SU-DHL-6 (cell line): ENCODE data around the gene CDRT15L2.
"Not testable (repeated sequence)": the region's sequence is repeated elsewhere in the genome, so short reads cannot be mapped to it uniquely, and the experiment has no call there.

ENCODE experiments used
- H2AFZ ChIP-seq: fragments of 200-600 bp; sonication (generic); 2 replicates; pipeline ENCODE4 v1.6.1; 2014; ENCODE audit warnings: low read depth, mild to moderate bottlenecking, moderate library complexity, mixed read lengths, antibody characterized with exemption, low read length; ENCODE audit not compliant: severe bottlenecking
- H3F3A ChIP-seq: fragments of 200-600 bp; shearing (Covaris generic); 2 replicates; pipeline ENCODE4 v1.6.0; 2016; ENCODE audit warnings: antibody characterized with exemption, mild to moderate bottlenecking; ENCODE audit not compliant: insufficient read depth
- H3K27ac ChIP-seq: fragments of 200-600 bp; sonication (generic); 2 replicates; pipeline ENCODE4 v1.5.1; 2016; ENCODE audit warnings: low read depth, mild to moderate bottlenecking, low read length, moderate library complexity, mixed read lengths
- H3K27me3 ChIP-seq: fragments of 200-600 bp; sonication (generic), shearing (Covaris generic); 2 replicates; pipeline ENCODE4 v1.6.0; 2014; ENCODE audit warnings: mild to moderate bottlenecking, low read length
- H3K36me3 ChIP-seq: fragments of 200-600 bp; sonication (generic); 2 replicates; pipeline ENCODE4 v1.6.1; 2014; ENCODE audit warnings: mild to moderate bottlenecking, low read length, mixed read lengths
- H3K4me2 ChIP-seq: fragments of 300-600, 200-600 bp; shearing (Covaris generic), sonication (generic); 2 replicates; pipeline ENCODE4 v1.6.0; 2014; ENCODE audit warnings: low read length, low read depth, mild to moderate bottlenecking; ENCODE audit not compliant: poor library complexity, severe bottlenecking
- H3K4me3 ChIP-seq: fragments of 200-600 bp; sonication (generic); 2 replicates; pipeline ENCODE4 v1.5.1; 2014; ENCODE audit warnings: antibody characterized with exemption, low read length, mild to moderate bottlenecking, mixed read lengths; ENCODE audit not compliant: insufficient read depth, poor library complexity, severe bottlenecking
- H3K79me2 ChIP-seq: fragments of 200-600 bp; sonication (generic); 2 replicates; pipeline ENCODE4 v1.6.1; 2014; ENCODE audit warnings: mild to moderate bottlenecking, low read length, moderate library complexity; ENCODE audit not compliant: insufficient read depth
- H3K9ac ChIP-seq: fragments of 200-600 bp; sonication (generic); 2 replicates; pipeline ENCODE4 v1.7.0; 2014; ENCODE audit warnings: mild to moderate bottlenecking, low read length
- H3K9me2 ChIP-seq: fragments of 200-600 bp; sonication (generic); replicated peaks from 2 replicates; pipeline ENCODE4 v1.6.1; 2014; ENCODE audit warnings: low read length; ENCODE audit not compliant: insufficient read depth
- H3K9me3 ChIP-seq: fragments of 200-600 bp; sonication (generic); 2 replicates; pipeline ENCODE4 v1.6.1; 2014; ENCODE audit warnings: low read length, mixed read lengths; ENCODE audit not compliant: insufficient read depth
- H4K20me1 ChIP-seq: fragments of 200-600 bp; sonication (generic); 2 replicates; pipeline ENCODE4 v1.6.1; 2014; ENCODE audit warnings: low read depth, mild to moderate bottlenecking, antibody characterized with exemption, low read length, moderate library complexity, mixed read lengths
- EZH2phosphoT487 ChIP-seq: fragments of 200-600 bp; sonication (generic), shearing (Covaris generic); conservative IDR thresholded peaks from 2 replicates; pipeline ENCODE4 v1.6.1; 2018; ENCODE audit warnings: mild to moderate bottlenecking, antibody characterized with exemption, low read length, moderate library complexity, mixed read lengths
- TF ChIP-seq, protein P1 (sequence below): fragments of 200-600 bp; sonication (generic); IDR thresholded peaks from one replicate; pipeline ENCODE4 v1.5.1; 2017; ENCODE audit warnings: antibody characterized with exemption, mild to moderate bottlenecking, low read length, moderate library complexity; ENCODE audit not compliant: insufficient read depth, poor library complexity, severe bottlenecking

The CDRT15L2 gene

DNA sequence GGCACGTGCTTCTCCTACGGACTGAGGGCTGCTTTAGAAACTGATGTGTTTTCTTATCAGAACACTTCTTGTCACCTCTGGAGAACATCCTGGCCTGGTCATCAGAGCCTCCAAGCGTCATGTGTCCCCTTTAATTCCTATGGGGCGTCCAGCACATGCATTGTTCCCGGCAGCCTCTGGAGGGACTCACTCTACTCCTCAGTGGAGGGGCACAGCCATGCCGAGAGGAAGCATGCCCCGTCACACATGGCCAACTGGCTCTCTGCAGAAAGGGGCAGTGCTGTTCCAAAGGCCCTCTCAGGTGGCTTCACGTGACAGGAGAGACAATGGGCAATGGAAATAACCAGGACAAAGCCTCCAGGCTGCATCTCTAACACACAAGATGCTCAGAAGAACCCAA, 31.8 kb downstream of the CDRT15L2 start:
- Histone ChIP-seq H3K9me2 (no peaks in the 10 kb centered on the region), H3K4me3 (no peak overlapping the region), H3K27me3 (no peaks in the 10 kb centered on the region), H3K9me3 (no peaks in the 10 kb centered on the region), H3K27ac (no peak overlapping the region), H3F3A (no peaks in the 10 kb centered on the region), H4K20me1 (no peaks in the 10 kb centered on the region), H3K79me2 (no peaks in the 10 kb centered on the region), H3K9ac (no peak overlapping the region), H2AFZ (no peak overlapping the region), H3K36me3 (no peaks in the 10 kb centered on the region), H3K4me2 (no peak overlapping the region)
- TF ChIP-seq, protein P1, sequence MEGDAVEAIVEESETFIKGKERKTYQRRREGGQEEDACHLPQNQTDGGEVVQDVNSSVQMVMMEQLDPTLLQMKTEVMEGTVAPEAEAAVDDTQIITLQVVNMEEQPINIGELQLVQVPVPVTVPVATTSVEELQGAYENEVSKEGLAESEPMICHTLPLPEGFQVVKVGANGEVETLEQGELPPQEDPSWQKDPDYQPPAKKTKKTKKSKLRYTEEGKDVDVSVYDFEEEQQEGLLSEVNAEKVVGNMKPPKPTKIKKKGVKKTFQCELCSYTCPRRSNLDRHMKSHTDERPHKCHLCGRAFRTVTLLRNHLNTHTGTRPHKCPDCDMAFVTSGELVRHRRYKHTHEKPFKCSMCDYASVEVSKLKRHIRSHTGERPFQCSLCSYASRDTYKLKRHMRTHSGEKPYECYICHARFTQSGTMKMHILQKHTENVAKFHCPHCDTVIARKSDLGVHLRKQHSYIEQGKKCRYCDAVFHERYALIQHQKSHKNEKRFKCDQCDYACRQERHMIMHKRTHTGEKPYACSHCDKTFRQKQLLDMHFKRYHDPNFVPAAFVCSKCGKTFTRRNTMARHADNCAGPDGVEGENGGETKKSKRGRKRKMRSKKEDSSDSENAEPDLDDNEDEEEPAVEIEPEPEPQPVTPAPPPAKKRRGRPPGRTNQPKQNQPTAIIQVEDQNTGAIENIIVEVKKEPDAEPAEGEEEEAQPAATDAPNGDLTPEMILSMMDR, result no peak
- no peak for TF ChIP-seq EZH2phosphoT487

DNA sequence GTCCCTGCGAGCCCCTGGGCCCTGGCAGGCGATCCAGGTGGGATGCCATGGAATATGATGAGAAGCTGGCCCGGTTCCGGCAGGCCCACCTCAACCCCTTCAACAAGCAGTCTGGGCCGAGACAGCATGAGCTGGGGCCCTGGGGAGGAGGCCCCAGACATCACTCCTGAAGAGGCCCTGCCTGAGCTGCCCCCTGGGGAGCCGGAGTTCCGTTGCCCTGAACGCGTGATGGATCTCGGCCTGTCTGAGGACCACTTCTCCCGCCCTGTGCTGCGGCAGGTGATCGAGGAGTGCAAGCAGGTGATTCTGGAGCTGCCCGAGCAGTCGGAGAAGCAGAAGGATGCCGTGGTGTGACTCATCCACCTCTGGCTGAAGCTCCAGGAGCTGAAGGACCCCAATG, 33.1 kb downstream of the CDRT15L2 start:
- Histone ChIP-seq H3K4me2 (no peak overlapping the region), H3F3A (no peaks in the 10 kb centered on the region), H3K27me3 (no peaks in the 10 kb centered on the region), H3K79me2 (no peaks in the 10 kb centered on the region), H2AFZ (no peak overlapping the region), H3K9me3 (no peaks in the 10 kb centered on the region), H4K20me1 (no peaks in the 10 kb centered on the region), H3K36me3 (no peaks in the 10 kb centered on the region), H3K9ac (no peak overlapping the region), H3K4me3 (no peak overlapping the region), H3K27ac (no peak overlapping the region), H3K9me2 (no peaks in the 10 kb centered on the region)
- TF ChIP-seq, protein P1, result no peak
- no peak for TF ChIP-seq EZH2phosphoT487

DNA sequence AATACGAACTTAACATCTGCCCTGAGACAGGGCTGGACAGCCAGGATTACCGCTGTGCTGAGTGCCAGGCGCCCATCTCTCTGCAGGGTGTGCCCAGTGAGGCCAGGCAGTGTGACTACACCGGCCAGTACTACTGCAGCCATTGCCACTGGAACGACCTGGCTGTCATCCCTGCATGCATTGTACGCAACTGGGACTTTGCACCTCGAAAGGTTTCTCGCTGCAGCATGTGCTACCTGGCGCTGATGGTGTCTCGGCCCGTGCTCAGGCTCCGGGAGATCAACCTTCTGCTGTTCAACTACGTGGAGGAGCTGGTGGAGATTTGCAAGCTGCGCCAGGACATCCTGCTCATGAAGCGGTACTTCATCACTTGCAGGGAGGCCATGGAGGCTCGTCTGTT, 33.7 kb downstream of the CDRT15L2 start:
- Histone ChIP-seq H3F3A (no peaks in the 10 kb centered on the region), H3K9me2 (no peaks in the 10 kb centered on the region), H3K36me3 (no peaks in the 10 kb centered on the region), H2AFZ (no peak overlapping the region), H3K4me2 (no peak overlapping the region), H3K4me3 (no peak overlapping the region), H3K9me3 (no peaks in the 10 kb centered on the region), H3K9ac (no peak overlapping the region), H4K20me1 (no peaks in the 10 kb centered on the region), H3K79me2 (no peaks in the 10 kb centered on the region), H3K27ac (no peak overlapping the region), H3K27me3 (no peaks in the 10 kb centered on the region)
- TF ChIP-seq, protein P1, result no peak
- no peak for TF ChIP-seq EZH2phosphoT487

DNA sequence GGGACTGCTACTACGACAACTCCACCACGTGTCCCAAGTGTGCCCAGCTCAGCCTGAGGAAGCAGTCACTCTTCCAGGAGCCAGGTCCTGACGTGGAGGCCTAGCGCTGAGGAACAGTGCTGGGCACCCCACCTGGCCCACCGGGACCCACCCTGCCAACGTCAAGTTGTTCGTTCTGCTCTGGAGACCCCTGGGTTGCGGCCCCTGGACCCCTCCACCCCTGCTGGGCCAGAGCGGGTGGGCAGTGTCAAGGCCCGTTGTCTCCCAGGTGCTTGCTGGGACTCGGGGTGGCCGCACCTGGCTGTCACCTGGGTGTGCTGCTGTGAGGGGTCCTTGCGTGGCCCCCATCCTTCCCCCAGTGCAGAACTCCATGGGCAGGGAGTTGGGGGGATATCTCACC, 34.4 kb downstream of the CDRT15L2 start:
- no peaks in the 10 kb centered on the region for H3K79me2 ChIP-seq
- H3F3A ChIP-seq, result no peaks in the 10 kb centered on the region
- H3K36me3 ChIP-seq, result no peaks in the 10 kb centered on the region
- H3K27ac ChIP-seq, result no peak overlapping the region
- H4K20me1 ChIP-seq, result no peaks in the 10 kb centered on the region
- H3K9me3 ChIP-seq, result no peaks in the 10 kb centered on the region
- H3K9ac ChIP-seq, result no peak overlapping the region
- no peak overlapping the region for H3K4me3 ChIP-seq
- no peaks in the 10 kb centered on the region for H3K9me2 ChIP-seq
- H3K4me2 ChIP-seq, result no peak overlapping the region
- TF ChIP-seq, protein P1, result no peak
- TF ChIP-seq EZH2phosphoT487, result no peak
- no peak overlapping the region for H2AFZ ChIP-seq
- no peaks in the 10 kb centered on the region for H3K27me3 ChIP-seq

DNA sequence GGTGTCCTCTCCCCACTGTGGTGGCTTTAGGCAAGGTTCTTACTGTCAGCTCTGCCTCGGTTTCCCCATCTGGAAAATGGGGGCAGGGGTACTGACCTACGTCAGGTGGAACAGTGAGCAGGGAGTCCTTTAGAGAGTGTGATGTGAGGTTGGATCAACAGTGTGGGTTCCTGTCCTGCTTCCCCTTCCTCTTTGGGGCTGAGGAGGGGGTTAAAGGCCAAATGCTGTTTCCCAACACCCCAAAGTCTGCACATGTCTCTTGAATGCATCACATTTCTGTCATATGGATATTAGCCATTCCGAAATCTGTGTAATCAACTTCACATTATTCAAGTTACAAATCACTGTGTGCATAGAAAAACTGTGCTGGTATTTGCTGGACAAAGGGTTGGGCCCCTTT, 35.9 kb downstream of the CDRT15L2 start:
- not testable (repeated sequence) for H3K79me2 ChIP-seq, H2AFZ ChIP-seq, H3K27me3 ChIP-seq, H4K20me1 ChIP-seq, H3K4me2 ChIP-seq, H3K9me3 ChIP-seq, H3K36me3 ChIP-seq, H3K4me3 ChIP-seq, H3K27ac ChIP-seq, H3K9me2 ChIP-seq, H3F3A ChIP-seq, H3K9ac ChIP-seq
